K562 (cell line): ENCODE data around the gene KLHL6. TPM values are rescaled to one million over a fixed set of nuclear protein-coding genes. Genes with fewer than 3 reads are reported as not detected.

Experiments used
- CBFA2T3 ChIP-seq: fragments of 450-650 bp; IDR thresholded peaks from 2 replicates; pipeline ENCODE4 v1.6.1; 2017
- HEY1 ChIP-seq: fragments of 250-450 bp; sonication (Bioruptor Pico); IDR thresholded peaks from 2 replicates; pipeline ENCODE4 v1.5.0; 2020; ENCODE audit warnings: mild to moderate bottlenecking, moderate library complexity, borderline replicate concordance
- ID3 ChIP-seq, 2 experiments: fragments of 250-450 bp in 1 of 2; fragments of 450-650 bp in 1 of 2; sonication (Bioruptor Pico) in 1 of 2; IDR thresholded peaks; 2 replicates each; pipeline versions ENCODE4 v1.6.1 to v1.8.0; 2016 to 2021; ENCODE audit warnings: mild to moderate bottlenecking in 2 of 2, moderate library complexity in 2 of 2, missing compliant biosample characterization in 1 of 2, missing genetic modification characterization in 1 of 2
- KLF16 ChIP-seq: IDR thresholded peaks from 2 replicates; pipeline ENCODE4 v1.6.1; 2016; ENCODE audit warnings: antibody characterized with exemption
- MITF ChIP-seq: IDR thresholded peaks from 2 replicates; pipeline ENCODE4 v1.6.1; 2014; ENCODE audit warnings: antibody characterized with exemption
- NFE2 ChIP-seq: IDR thresholded peaks from 2 replicates; pipeline ENCODE4 v1.6.1; 2014; ENCODE audit warnings: antibody characterized with exemption, low read depth
- NFIC ChIP-seq: fragments of 450-650 bp; IDR thresholded peaks from 2 replicates; pipeline ENCODE4 v1.6.1; 2017; ENCODE audit warnings: mild to moderate bottlenecking, inconsistent platforms
- NFIX ChIP-seq: fragments of 250-450 bp; sonication (Bioruptor Pico); IDR thresholded peaks from 2 replicates; pipeline ENCODE4 v1.4.0; 2020; ENCODE audit warnings: low read depth, mild to moderate bottlenecking, moderate library complexity
- ZBTB8A ChIP-seq: fragments of 450-650 bp; IDR thresholded peaks from 2 replicates; pipeline ENCODE4 v1.6.1; 2018; ENCODE audit warnings: mild to moderate bottlenecking, moderate library complexity; ENCODE audit not compliant: partially characterized antibody
- ZNF408 ChIP-seq: fragments of 250-450 bp; sonication (Bioruptor Pico); IDR thresholded peaks from 2 replicates; pipeline ENCODE4 v1.4.0; 2020; ENCODE audit warnings: low read depth, mild to moderate bottlenecking, moderate library complexity
- polyA plus RNA-seq, 8 experiments: library from polyadenylated mRNA; depleted of rRNA in 4 of 8; stranded (reverse) in 5 of 8; unstranded in 3 of 8; fragments of >200 nt; fragmentation: Nextera tagmentation in 2 of 8; fragmentation: Illumina TruSeq in 1 of 8; extraction: Ambion mirVana in 2 of 8; extraction: Trizol in 1 of 8; gene quantifications; 2 replicates each; pipeline versions ENCODE4 v1.2.1 to v1.2.3, GENCODE V29; 2011 to 2014; ENCODE audit warnings: inconsistent platforms in 1 of 8, missing spikeins in 1 of 8
- total RNA-seq, 7 experiments: library from RNA; depleted of rRNA in 6 of 7; stranded (reverse); fragments of >200 nt in 6 of 7; fragmentation: Illumina TruSeq in 2 of 7; extraction: Trizol in 2 of 7; gene quantifications; 2 replicates each; pipeline versions ENCODE4 v1.2.1 to v1.2.3, GENCODE V29; 2011 to 2021; ENCODE audit warnings: low replicate concordance in 1 of 7

Gene KLHL6
- total and polyA plus RNA-seq, 9 of the 15 experiments (the other 6 are each of a cell fraction or from before 2014, with no cell fraction given), result 0.18 to 2.1 (median 1.4) TPM

GRCh38 chr3:183438735-183439134, 116.8 kb downstream of the KLHL6 start (continued):
- TF ChIP-seq ZBTB8A (no peak), NFIX (CRISPR knock-in tag) (peak; percentile 44; the same call in 1 of the 2 replicates), ID3 (CRISPR knock-in tag; IDR thresholded peaks at IDR 0.05) (no peak), ID3 (tag; IDR thresholded peaks at IDR 0.05) (no peak), CBFA2T3 (peak; percentile 27; the same call in 1 of the 2 replicates), HEY1 (no peak), MITF (no peak), NFE2 (no peak), ZNF408 (CRISPR knock-in tag) (no peak), NFIC (peak; percentile 94), KLF16 (no peak)
